Kidney tubule cell (primary cell): ENCODE measurements around the gene DEK.

Experiments
- DNase-seq: peaks from one replicate; pipeline ENCODE4 v3.0.0-alpha.2; 2018; ENCODE audit warnings: low spot score

DEK gene

GRCh38 chr6:18265787-18266522 lies 1.6 kb upstream of the DEK start:
- DNase-seq: no peak

- no peak for DNase-seq
Measured at GRCh38 chr6:18264923-18265377, 620 bp upstream of the DEK start.

- peak; percentile 24 for DNase-seq
Measured at GRCh38 chr6:18263418-18264218, 712 bp downstream of the DEK start.

- peak; percentile 31 for DNase-seq
Measured at GRCh38 chr6:18262702-18263417, 1.5 kb downstream of the DEK start.

GRCh38 chr6:18261877-18262276 lies 2.5 kb downstream of the DEK start:
- no peak for DNase-seq

GRCh38 chr6:18260448-18261106 lies 3.8 kb downstream of the DEK start:
- DNase-seq: peak; percentile 72

- no peak for DNase-seq
Measured at GRCh38 chr6:18259675-18260447, 4.5 kb downstream of the DEK start.

- no peak for DNase-seq
Measured at GRCh38 chr6:18254793-18255192, 9.5 kb downstream of the DEK start.

- DNase-seq: no peak
Measured at GRCh38 chr6:18253635-18254034, 10.7 kb downstream of the DEK start.

- DNase-seq: no peak
Measured at GRCh38 chr6:18249271-18249670, 15.1 kb downstream of the DEK start.

- no peak for DNase-seq
Measured at GRCh38 chr6:18248698-18249097, 15.6 kb downstream of the DEK start.

- DNase-seq: no peak
Measured at GRCh38 chr6:18247002-18247401, 17.3 kb downstream of the DEK start.

GRCh38 chr6:18246205-18246604 lies 18.1 kb downstream of the DEK start:
- DNase-seq: no peak

- DNase-seq: no peak
Measured at GRCh38 chr6:18245642-18246041, 18.7 kb downstream of the DEK start.

- DNase-seq: no peak
Measured at GRCh38 chr6:18245079-18245478, 19.3 kb downstream of the DEK start.

GRCh38 chr6:18244251-18244650 lies 20.1 kb downstream of the DEK start:
- no peak for DNase-seq

- no peak for DNase-seq
Measured at GRCh38 chr6:18243302-18243893, 20.9 kb downstream of the DEK start.

- DNase-seq: peak; percentile 88
Measured at GRCh38 chr6:18242062-18242851, 22.1 kb downstream of the DEK start.

- peak; percentile 39 for DNase-seq
Measured at GRCh38 chr6:18241208-18242038, 22.9 kb downstream of the DEK start.
